ENCODE results near the gene CYP2A7.
"Not testable (repeated sequence)": the region's sequence is repeated elsewhere in the genome, so short reads cannot be mapped to it uniquely, and the experiment has no call there.

DNA sequence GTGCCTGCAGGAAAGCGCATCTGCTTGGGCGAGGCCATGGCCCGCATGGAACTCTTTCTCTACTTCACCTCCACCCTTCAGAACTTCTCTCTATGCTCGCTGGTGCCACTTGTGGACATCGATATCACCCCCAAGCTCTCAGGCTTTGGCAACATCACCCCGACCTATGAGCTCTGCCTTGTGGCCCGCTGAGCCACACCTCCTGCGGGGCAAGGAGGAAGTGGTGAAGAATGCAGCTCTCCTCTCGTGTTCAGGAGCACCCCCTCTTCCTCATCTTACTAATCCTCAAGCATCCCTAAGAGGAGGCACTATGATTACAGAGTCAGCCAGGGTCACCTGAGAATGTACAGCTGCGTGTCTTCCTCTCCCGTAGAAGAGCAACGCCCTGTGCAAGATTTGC is 17.9 kb upstream of the CYP2A7 start:
- TF ChIP-seq, protein P1, sequence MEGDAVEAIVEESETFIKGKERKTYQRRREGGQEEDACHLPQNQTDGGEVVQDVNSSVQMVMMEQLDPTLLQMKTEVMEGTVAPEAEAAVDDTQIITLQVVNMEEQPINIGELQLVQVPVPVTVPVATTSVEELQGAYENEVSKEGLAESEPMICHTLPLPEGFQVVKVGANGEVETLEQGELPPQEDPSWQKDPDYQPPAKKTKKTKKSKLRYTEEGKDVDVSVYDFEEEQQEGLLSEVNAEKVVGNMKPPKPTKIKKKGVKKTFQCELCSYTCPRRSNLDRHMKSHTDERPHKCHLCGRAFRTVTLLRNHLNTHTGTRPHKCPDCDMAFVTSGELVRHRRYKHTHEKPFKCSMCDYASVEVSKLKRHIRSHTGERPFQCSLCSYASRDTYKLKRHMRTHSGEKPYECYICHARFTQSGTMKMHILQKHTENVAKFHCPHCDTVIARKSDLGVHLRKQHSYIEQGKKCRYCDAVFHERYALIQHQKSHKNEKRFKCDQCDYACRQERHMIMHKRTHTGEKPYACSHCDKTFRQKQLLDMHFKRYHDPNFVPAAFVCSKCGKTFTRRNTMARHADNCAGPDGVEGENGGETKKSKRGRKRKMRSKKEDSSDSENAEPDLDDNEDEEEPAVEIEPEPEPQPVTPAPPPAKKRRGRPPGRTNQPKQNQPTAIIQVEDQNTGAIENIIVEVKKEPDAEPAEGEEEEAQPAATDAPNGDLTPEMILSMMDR (IDR thresholded peaks at IDR 0.05): not testable (repeated sequence)
- not testable (repeated sequence) for TF ChIP-seq TCF7L2 (IDR thresholded peaks at IDR 0.05; ENCODE audit: low read depth, low read length)
